Thyroid gland (tissue), 4 donors: ENCODE data around the gene VTA1. TPM values are rescaled to one million over a fixed set of nuclear protein-coding genes. Genes with fewer than 3 reads are reported as not detected.

Source experiments
- DNase-seq, 2 donors: peaks; one replicate each; pipeline ENCODE4 v3.0.0-alpha.2; 2019
- H3K27ac ChIP-seq, 3 donors: fragments of 200-600 bp; sonication (generic); 1 replicate in 2 of 3; 2 replicates in 1 of 3; pipeline ENCODE4 v1.5.1; 2016 to 2019; ENCODE audit warnings: mild to moderate bottlenecking in 1 of 3, moderate library complexity in 1 of 3
- H3K27me3 ChIP-seq: fragments of 200-600 bp; sonication (generic); one replicate; pipeline ENCODE4 v1.5.1; 2019
- H3K36me3 ChIP-seq, 2 donors: fragments of 200-600 bp; sonication (generic); one replicate each; pipeline ENCODE4 v1.5.1; 2016 to 2019
- H3K4me1 ChIP-seq, 2 donors: fragments of 200-600 bp; sonication (generic); one replicate each; pipeline ENCODE4 v1.5.1; 2017 to 2019
- H3K4me3 ChIP-seq, 3 donors: fragments of 200-600 bp; sonication (generic); replicated peaks in 1 of 3; 1 replicate in 2 of 3; 2 replicates in 1 of 3; pipeline ENCODE4 v1.5.1; 2016; ENCODE audit warnings: mild to moderate bottlenecking in 1 of 3
- H3K9me3 ChIP-seq: fragments of 200-600 bp; sonication (generic); one replicate; pipeline ENCODE4 v1.5.1; 2017
- CTCF ChIP-seq, 6 experiments: fragments of 200-600 bp in 3 of 6; fragments of 450-650 bp in 3 of 6; sonication (generic) in 3 of 6; IDR thresholded peaks; one replicate each; pipeline ENCODE4 v1.5.1; 2016 to 2019; ENCODE audit warnings: antibody characterized with exemption in 6 of 6, mild to moderate bottlenecking in 2 of 6, inconsistent platforms in 1 of 6, moderate library complexity in 1 of 6
- POLR2A ChIP-seq, 2 donors: fragments of 450-650 bp; IDR thresholded peaks; one replicate each; pipeline ENCODE4 v1.6.1; 2017; ENCODE audit warnings: antibody characterized with exemption in 2 of 2, mild to moderate bottlenecking in 2 of 2, moderate library complexity in 1 of 2
- WGBS, 2 donors: methylation state at CpG; one replicate each; pipeline ENCODE4 v1.1.5; 2017; 5-methylcytosine and 5-hydroxymethylcytosine counted together
- intact Hi-C: fragments of 100-400 bp; cut with DNase I; formaldehyde crosslinking; loops from one replicate; pipeline ENCODE4 v1.15.1; 2023
- total RNA-seq, 4 donors: library from RNA; depleted of rRNA; stranded (reverse); fragments of >200 nt; gene quantifications; one replicate each; pipeline ENCODE4 v1.2.3, GENCODE V29; 2016

VTA1 gene
- total RNA-seq, 4 donors from 2014 or later, result 33.6 to 54.5 (median 47.0) TPM

- H3K27me3 ChIP-seq, result no peaks in the 10 kb centered on the region
- 44 to 58% methylated on average over 2 of the region's 2 CpGs for WGBS, 2 donors
- no peak overlapping the region for H3K4me3 ChIP-seq
- H3K4me1 ChIP-seq, result no peaks in the 10 kb centered on the region
- no peak overlapping the region for H3K27ac ChIP-seq
- DNase-seq, result no peak
- H3K36me3 ChIP-seq, result no peaks in the 10 kb centered on the region
- intact Hi-C loops, result no loop called here
- no peaks in the 10 kb centered on the region for H3K9me3 ChIP-seq
- TF ChIP-seq CTCF (IDR thresholded peaks at IDR 0.05) (no peak), POLR2A (IDR thresholded peaks at IDR 0.05) (no peak)
These were observed 88.7 kb downstream of the VTA1 start for GRCh38 chr6:142235791-142236190.

- H3K4me3 ChIP-seq, result no peak overlapping the region
- intact Hi-C loops, result no loop called here
- no peaks in the 10 kb centered on the region for H3K27me3 ChIP-seq
- H3K36me3 ChIP-seq, result no peaks in the 10 kb centered on the region
- H3K9me3 ChIP-seq, result no peaks in the 10 kb centered on the region
- no peak for TF ChIP-seq POLR2A (IDR thresholded peaks at IDR 0.05)
- no peak for TF ChIP-seq CTCF (IDR thresholded peaks at IDR 0.05)
- WGBS, 2 donors, result 78 to 89% methylated on average over 4 of the region's 4 CpGs
- no peak overlapping the region for H3K27ac ChIP-seq
- DNase-seq, result no peak
- H3K4me1 ChIP-seq, result no peaks in the 10 kb centered on the region
These were observed 89.6 kb downstream of the VTA1 start for GRCh38 chr6:142236691-142237090.

GRCh38 chr6:142238881-142239280, 91.8 kb downstream of the VTA1 start:
- Histone ChIP-seq H3K9me3 (no peaks in the 10 kb centered on the region), H3K36me3 (no peaks in the 10 kb centered on the region), H3K27me3 (no peaks in the 10 kb centered on the region), H3K4me1 (no peaks in the 10 kb centered on the region), H3K4me3 (no peak overlapping the region), H3K27ac (no peak overlapping the region)
- 82 to 89% methylated on average over 3 of the region's 3 CpGs for WGBS, 2 donors
- intact Hi-C loops, result no loop called here
- no peak for DNase-seq
- no peak for TF ChIP-seq CTCF (IDR thresholded peaks at IDR 0.05)
- TF ChIP-seq POLR2A (IDR thresholded peaks at IDR 0.05), result no peak

- Histone ChIP-seq H3K4me3 (no peak overlapping the region), H3K27ac (no peak overlapping the region)
- 92 to 95% methylated on average over 4 of the region's 4 CpGs for WGBS, 2 donors
These were observed 93.1 kb downstream of the VTA1 start for GRCh38 chr6:142240179-142240578.

GRCh38 chr6:142241061-142241460, 94.0 kb downstream of the VTA1 start:
- H3K9me3 ChIP-seq, result no peaks in the 10 kb centered on the region
- no peaks in the 10 kb centered on the region for H3K36me3 ChIP-seq
- H3K27ac ChIP-seq, result no peak overlapping the region
- intact Hi-C loops, result no loop called here
- H3K4me3 ChIP-seq, result no peak overlapping the region
- TF ChIP-seq CTCF (IDR thresholded peaks at IDR 0.05), result no peak
- no peak for TF ChIP-seq POLR2A (IDR thresholded peaks at IDR 0.05)
- no peaks in the 10 kb centered on the region for H3K4me1 ChIP-seq
- no peaks in the 10 kb centered on the region for H3K27me3 ChIP-seq
- DNase-seq, result no peak

More at GRCh38 chr6:142240179-142240578, 93.1 kb downstream of the VTA1 start:
- no peaks in the 10 kb centered on the region for H3K36me3 ChIP-seq
- no peaks in the 10 kb centered on the region for H3K27me3 ChIP-seq
- no peak for TF ChIP-seq CTCF (IDR thresholded peaks at IDR 0.05)
- TF ChIP-seq POLR2A (IDR thresholded peaks at IDR 0.05), result no peak
- intact Hi-C loops, result no loop called here
- DNase-seq, result no peak
- H3K9me3 ChIP-seq, result no peaks in the 10 kb centered on the region
- no peaks in the 10 kb centered on the region for H3K4me1 ChIP-seq
